HEK293 (cell line): ENCODE results near the gene C1GALT1C1L.

Experiments
- CTCF ChIP-seq: fragments of 450-650 bp; formaldehyde crosslinking; IDR thresholded peaks from 2 replicates; pipeline ENCODE4 v1.5.1; 2016; ENCODE audit warnings: missing biosample characterization, missing genetic modification characterization
- PATZ1 ChIP-seq: fragments of 450-650 bp; formaldehyde crosslinking; IDR thresholded peaks from 2 replicates; pipeline ENCODE4 v1.5.1; 2016; ENCODE audit warnings: missing biosample characterization, missing genetic modification characterization
- WT1 ChIP-seq: fragments of 450-650 bp; formaldehyde crosslinking; IDR thresholded peaks from 2 replicates; pipeline ENCODE4 v1.5.1; 2016; ENCODE audit warnings: missing biosample characterization, missing genetic modification characterization
- YY1 ChIP-seq: fragments of 450-650 bp; formaldehyde crosslinking; IDR thresholded peaks from 2 replicates; pipeline ENCODE4 v1.5.1; 2018; ENCODE audit warnings: missing biosample characterization, missing genetic modification characterization
- ZBTB11 ChIP-seq: fragments of 450-650 bp; formaldehyde crosslinking; conservative IDR thresholded peaks from 2 replicates; pipeline ENCODE4 v1.5.1; 2016; ENCODE audit warnings: low read depth, missing biosample characterization, missing genetic modification characterization
- ZBTB49 ChIP-seq: fragments of 450-650 bp; formaldehyde crosslinking; IDR thresholded peaks from 2 replicates; pipeline ENCODE4 v1.5.1; 2016; ENCODE audit warnings: missing biosample characterization, missing genetic modification characterization, low read depth
- ZEB2 ChIP-seq: fragments of 450-650 bp; formaldehyde crosslinking; IDR thresholded peaks from 2 replicates; pipeline ENCODE4 v1.5.1; 2016; ENCODE audit warnings: missing biosample characterization, missing genetic modification characterization
- ZNF121 ChIP-seq: fragments of 450-650 bp; formaldehyde crosslinking; IDR thresholded peaks from 2 replicates; pipeline ENCODE4 v1.5.1; 2016; ENCODE audit warnings: missing biosample characterization, missing genetic modification characterization
- ZNF19 ChIP-seq: fragments of 450-650 bp; formaldehyde crosslinking; IDR thresholded peaks from 2 replicates; pipeline ENCODE4; 2016; ENCODE audit warnings: missing biosample characterization, missing genetic modification characterization, low read depth
- ZNF274 ChIP-seq, 2 experiments: fragments of 200-500 bp in 1 of 2; fragments of 450-650 bp in 1 of 2; sonication (Bioruptor generic) in 1 of 2; formaldehyde crosslinking in 1 of 2; IDR thresholded peaks; 2 replicates each; pipeline versions ENCODE4 v1.5.1 to v1.6.1; 2014 to 2016; ENCODE audit warnings: borderline replicate concordance in 1 of 2, inconsistent platforms in 1 of 2, low read length in 1 of 2, missing biosample characterization in 1 of 2, missing genetic modification characterization in 1 of 2
- ZNF350 ChIP-seq: fragments of 450-650 bp; formaldehyde crosslinking; IDR thresholded peaks from 2 replicates; pipeline ENCODE4 v1.5.0; 2017; ENCODE audit warnings: missing biosample characterization, mild to moderate bottlenecking, missing genetic modification characterization
- ZNF677 ChIP-seq: fragments of 450-650 bp; IDR thresholded peaks from 2 replicates; pipeline ENCODE4 v1.5.0; 2018; ENCODE audit warnings: missing biosample characterization, mild to moderate bottlenecking, missing genetic modification characterization, moderate library complexity
- TF ChIP-seq, protein P1 (sequence below): fragments of 450-650 bp; formaldehyde crosslinking; IDR thresholded peaks from 2 replicates; pipeline ENCODE4 v1.5.1; 2016; ENCODE audit warnings: missing biosample characterization, missing genetic modification characterization
- TF ChIP-seq, protein P2 (sequence below): fragments of 450-650 bp; formaldehyde crosslinking; IDR thresholded peaks from 2 replicates; pipeline ENCODE4 v1.5.1; 2017; ENCODE audit warnings: missing biosample characterization, missing genetic modification characterization

DNA sequence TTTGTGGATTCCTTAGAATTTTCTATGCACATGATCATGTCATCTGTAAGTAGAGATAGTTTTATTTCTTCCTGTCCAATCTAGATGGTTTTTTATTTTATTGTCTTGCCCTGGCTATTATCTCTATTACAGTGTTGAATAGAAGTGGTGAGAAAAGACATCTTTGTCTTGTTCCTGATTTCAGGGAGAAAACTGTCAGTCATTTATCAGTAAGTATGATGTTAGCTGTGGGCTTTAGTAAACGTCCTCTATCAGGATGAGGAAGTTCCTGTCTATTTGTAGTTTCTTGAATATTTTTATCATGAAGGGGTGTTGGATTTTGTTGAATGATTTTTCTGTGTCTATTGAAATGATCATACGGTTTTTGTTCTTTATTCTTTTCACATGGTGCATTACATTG, 33.9 kb downstream of the C1GALT1C1L start:
- no peak for TF ChIP-seq ZNF19 (tag by site-specific recombination)
- no peak for TF ChIP-seq ZNF274 (IDR thresholded peaks at IDR 0.05; ENCODE audit: low read length)
- no peak for TF ChIP-seq ZNF274 (tag by site-specific recombination; IDR thresholded peaks at IDR 0.05; ENCODE audit: borderline replicate concordance)
- no peak for TF ChIP-seq CTCF (tag by site-specific recombination)
- TF ChIP-seq ZBTB49 (tag by site-specific recombination) = no peak
- no peak for TF ChIP-seq YY1 (tag by site-specific recombination)
- TF ChIP-seq ZNF350 (tag by site-specific recombination) = no peak
- TF ChIP-seq, protein P1, sequence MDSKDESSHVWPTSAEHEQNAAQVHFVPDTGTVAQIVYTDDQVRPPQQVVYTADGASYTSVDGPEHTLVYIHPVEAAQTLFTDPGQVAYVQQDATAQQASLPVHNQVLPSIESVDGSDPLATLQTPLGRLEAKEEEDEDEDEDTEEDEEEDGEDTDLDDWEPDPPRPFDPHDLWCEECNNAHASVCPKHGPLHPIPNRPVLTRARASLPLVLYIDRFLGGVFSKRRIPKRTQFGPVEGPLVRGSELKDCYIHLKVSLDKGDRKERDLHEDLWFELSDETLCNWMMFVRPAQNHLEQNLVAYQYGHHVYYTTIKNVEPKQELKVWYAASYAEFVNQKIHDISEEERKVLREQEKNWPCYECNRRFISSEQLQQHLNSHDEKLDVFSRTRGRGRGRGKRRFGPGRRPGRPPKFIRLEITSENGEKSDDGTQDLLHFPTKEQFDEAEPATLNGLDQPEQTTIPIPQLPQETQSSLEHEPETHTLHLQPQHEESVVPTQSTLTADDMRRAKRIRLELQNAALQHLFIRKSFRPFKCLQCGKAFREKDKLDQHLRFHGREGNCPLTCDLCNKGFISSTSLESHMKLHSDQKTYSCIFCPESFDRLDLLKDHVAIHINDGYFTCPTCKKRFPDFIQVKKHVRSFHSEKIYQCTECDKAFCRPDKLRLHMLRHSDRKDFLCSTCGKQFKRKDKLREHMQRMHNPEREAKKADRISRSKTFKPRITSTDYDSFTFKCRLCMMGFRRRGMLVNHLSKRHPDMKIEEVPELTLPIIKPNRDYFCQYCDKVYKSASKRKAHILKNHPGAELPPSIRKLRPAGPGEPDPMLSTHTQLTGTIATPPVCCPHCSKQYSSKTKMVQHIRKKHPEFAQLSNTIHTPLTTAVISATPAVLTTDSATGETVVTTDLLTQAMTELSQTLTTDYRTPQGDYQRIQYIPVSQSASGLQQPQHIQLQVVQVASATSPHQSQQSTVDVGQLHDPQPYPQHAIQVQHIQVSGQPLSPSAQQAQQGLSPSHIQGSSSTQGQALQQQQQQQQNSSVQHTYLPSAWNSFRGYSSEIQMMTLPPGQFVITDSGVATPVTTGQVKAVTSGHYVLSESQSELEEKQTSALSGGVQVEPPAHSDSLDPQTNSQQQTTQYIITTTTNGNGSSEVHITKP = no peak
- no peak for TF ChIP-seq ZNF677 (tag by site-specific recombination)
- TF ChIP-seq ZEB2 = no peak
- no peak for TF ChIP-seq ZNF121 (tag by site-specific recombination)
- TF ChIP-seq WT1 (tag by site-specific recombination) = no peak
- TF ChIP-seq ZBTB11 (tag by site-specific recombination) = no peak
- TF ChIP-seq, protein P2, sequence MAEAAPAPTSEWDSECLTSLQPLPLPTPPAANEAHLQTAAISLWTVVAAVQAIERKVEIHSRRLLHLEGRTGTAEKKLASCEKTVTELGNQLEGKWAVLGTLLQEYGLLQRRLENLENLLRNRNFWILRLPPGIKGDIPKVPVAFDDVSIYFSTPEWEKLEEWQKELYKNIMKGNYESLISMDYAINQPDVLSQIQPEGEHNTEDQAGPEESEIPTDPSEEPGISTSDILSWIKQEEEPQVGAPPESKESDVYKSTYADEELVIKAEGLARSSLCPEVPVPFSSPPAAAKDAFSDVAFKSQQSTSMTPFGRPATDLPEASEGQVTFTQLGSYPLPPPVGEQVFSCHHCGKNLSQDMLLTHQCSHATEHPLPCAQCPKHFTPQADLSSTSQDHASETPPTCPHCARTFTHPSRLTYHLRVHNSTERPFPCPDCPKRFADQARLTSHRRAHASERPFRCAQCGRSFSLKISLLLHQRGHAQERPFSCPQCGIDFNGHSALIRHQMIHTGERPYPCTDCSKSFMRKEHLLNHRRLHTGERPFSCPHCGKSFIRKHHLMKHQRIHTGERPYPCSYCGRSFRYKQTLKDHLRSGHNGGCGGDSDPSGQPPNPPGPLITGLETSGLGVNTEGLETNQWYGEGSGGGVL (tag by site-specific recombination) = no peak
- no peak for TF ChIP-seq PATZ1 (tag by site-specific recombination)
